Adrenal gland (tissue), 5 donors: ENCODE results near the gene CALCR.

Experiments used
- POLR2A ChIP-seq, 2 donors: fragments of 450-650 bp; IDR thresholded peaks; one replicate each; pipeline ENCODE4 v1.6.1; 2017; ENCODE audit warnings: antibody characterized with exemption in 2 of 2, mild to moderate bottlenecking in 2 of 2, moderate library complexity in 1 of 2
- TF ChIP-seq, protein P1 (sequence below), 6 experiments: fragments of 450-650 bp in 4 of 6; fragments of 200-600 bp in 2 of 6; sonication (generic) in 1 of 6; IDR thresholded peaks; 1 replicate in 5 of 6; 2 replicates in 1 of 6; pipeline versions ENCODE4 v1.5.1 to v1.8.0; 2016 to 2021; ENCODE audit warnings: antibody characterized with exemption in 6 of 6, mild to moderate bottlenecking in 2 of 6, moderate library complexity in 1 of 6
- donor health status: DM: no; HTN: no; CAD: no.

DNA sequence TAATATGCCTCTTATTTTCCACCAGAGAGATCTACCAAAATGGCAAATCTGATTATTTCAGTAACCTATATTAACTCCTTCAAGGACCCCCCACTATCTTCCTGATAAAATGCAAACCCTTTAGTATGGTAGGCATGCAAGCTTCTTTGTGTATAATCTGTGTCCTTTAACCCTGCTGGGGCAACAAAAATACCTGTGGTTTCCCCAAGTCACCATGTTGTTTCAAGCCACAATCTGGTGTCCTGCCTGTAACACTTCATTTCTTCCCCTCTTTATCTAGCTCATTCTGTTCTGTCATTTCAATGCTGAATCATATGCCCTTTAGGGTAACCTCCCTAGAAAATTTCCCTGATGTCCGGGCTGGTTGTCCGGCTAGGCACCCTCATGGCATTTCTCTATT lies 5.3 kb downstream of the CALCR start:
- TF ChIP-seq, protein P1, sequence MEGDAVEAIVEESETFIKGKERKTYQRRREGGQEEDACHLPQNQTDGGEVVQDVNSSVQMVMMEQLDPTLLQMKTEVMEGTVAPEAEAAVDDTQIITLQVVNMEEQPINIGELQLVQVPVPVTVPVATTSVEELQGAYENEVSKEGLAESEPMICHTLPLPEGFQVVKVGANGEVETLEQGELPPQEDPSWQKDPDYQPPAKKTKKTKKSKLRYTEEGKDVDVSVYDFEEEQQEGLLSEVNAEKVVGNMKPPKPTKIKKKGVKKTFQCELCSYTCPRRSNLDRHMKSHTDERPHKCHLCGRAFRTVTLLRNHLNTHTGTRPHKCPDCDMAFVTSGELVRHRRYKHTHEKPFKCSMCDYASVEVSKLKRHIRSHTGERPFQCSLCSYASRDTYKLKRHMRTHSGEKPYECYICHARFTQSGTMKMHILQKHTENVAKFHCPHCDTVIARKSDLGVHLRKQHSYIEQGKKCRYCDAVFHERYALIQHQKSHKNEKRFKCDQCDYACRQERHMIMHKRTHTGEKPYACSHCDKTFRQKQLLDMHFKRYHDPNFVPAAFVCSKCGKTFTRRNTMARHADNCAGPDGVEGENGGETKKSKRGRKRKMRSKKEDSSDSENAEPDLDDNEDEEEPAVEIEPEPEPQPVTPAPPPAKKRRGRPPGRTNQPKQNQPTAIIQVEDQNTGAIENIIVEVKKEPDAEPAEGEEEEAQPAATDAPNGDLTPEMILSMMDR (IDR thresholded peaks at IDR 0.05), result no peak
- no peak for TF ChIP-seq POLR2A (IDR thresholded peaks at IDR 0.05)
